Muscle layer of colon (tissue), 2 donors: ENCODE measurements around the gene ZNF738.

Experiments
- H3K27ac ChIP-seq: one replicate; pipeline ENCODE4 v1.7.0; 2013; ENCODE audit warnings: low read depth, mild to moderate bottlenecking, low read length, moderate library complexity
- H3K27me3 ChIP-seq, 2 donors: one replicate each; pipeline ENCODE4 v1.7.0; 2013; ENCODE audit warnings: low read length in 2 of 2, mild to moderate bottlenecking in 2 of 2; ENCODE audit not compliant: insufficient read depth in 2 of 2, control insufficient read depth in 1 of 2
- H3K36me3 ChIP-seq: one replicate; pipeline ENCODE4 v1.7.0; 2013; ENCODE audit warnings: mild to moderate bottlenecking, low read length; ENCODE audit not compliant: insufficient read depth
- H3K4me1 ChIP-seq: one replicate; pipeline ENCODE4 v1.7.0; 2013; ENCODE audit warnings: mild to moderate bottlenecking, low read length; ENCODE audit not compliant: insufficient read depth
- H3K4me3 ChIP-seq, 2 donors: one replicate each; pipeline ENCODE4 v1.7.0; 2013; ENCODE audit warnings: low read length in 2 of 2, low read depth in 1 of 2, mild to moderate bottlenecking in 1 of 2, moderate library complexity in 1 of 2
- H3K9ac ChIP-seq: one replicate; pipeline ENCODE4 v1.7.0; 2013; ENCODE audit warnings: low read length
- H3K9me3 ChIP-seq: one replicate; pipeline ENCODE4 v1.7.0; 2013; ENCODE audit warnings: mild to moderate bottlenecking, low read length
- donor health status: abdominal sarcoma.
- donor health status: Adenocarcinoma of cecum.

Gene ZNF738

DNA sequence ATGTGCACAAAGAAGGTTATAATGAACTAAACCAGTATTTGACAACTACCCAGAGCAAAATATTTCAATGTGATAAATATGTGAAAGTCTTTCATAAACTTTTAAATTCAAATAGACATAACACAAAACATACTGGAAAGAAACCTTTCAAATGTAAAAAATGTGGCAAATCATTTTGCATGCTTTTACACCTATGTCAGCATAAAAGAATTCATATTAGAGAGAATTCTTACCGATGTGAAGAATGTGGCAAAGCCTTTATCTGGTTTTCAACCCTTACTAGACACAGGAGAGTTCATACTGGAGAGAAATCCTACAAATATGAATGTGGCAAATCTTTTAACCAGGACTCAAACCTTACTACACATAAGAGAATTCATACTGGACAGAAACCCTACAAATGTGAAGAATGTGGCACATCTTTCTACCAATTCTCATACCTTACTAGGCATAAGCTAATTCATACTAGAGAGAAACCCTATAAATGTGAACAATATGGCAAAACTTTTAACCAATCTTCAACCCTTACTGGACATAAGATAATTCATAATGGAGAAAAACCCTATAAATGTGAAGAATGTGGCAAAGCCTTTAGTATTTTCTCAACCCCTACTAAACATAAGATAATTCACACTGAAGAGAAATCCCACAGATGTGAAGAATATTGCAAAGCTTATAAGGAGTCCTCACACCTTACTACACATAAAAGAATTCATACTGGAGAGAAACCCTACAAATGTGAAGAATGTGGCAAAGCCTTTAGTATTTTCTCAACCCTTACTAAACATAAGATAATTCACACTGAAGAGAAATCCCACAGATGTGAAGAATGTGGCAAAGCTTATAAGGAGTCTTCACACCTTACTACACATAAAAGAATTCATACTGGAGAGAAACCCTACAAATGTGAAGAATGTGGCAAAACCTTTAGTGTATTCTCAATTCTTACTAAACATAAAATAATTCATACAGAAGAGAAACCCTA, 64.5 kb downstream of the ZNF738 start:
- Histone ChIP-seq H3K27ac (no peak overlapping the region), H3K27me3 (no peaks in the 10 kb centered on the region), H3K4me1 (no peaks in the 10 kb centered on the region), H3K36me3 (peaks cover 5% of the 10 kb centered on the region), H3K4me3 (no peak overlapping the region), H3K9me3 (peaks cover 23% of the 10 kb centered on the region), H3K9ac (no peak overlapping the region)
